ENCODE results near the gene CHERP.
"Not testable (repeated sequence)": the region's sequence is repeated elsewhere in the genome, so short reads cannot be mapped to it uniquely, and the experiment has no call there.

The CHERP gene

GRCh38 chr19:16496613-16496983 is 45.6 kb downstream of the CHERP start:
- peak overlapping the region; percentile 64 for H3K9ac ChIP-seq (ENCODE audit: insufficient read length)
- no peak for DNase-seq (ENCODE audit: low read depth, low spot score)
- no peak for TF ChIP-seq FOXP2 (optimal IDR thresholded peaks at IDR 0.05; ENCODE audit: control extremely low read depth, extremely low read length, insufficient read depth)
- no peak for TF ChIP-seq POLR2AphosphoS5 (IDR thresholded peaks at IDR 0.05; ENCODE audit: borderline replicate concordance, low read depth, low read length)
- no peak for TF ChIP-seq EZH2 (IDR thresholded peaks at IDR 0.05)
- peaks cover 5% of the 10 kb centered on the region; the same call in 1 of the 2 replicates for H3K36me3 ChIP-seq (ENCODE audit: insufficient read depth, low read length)
- peak overlapping the region; percentile 85 for H3K4me3 ChIP-seq
- H3K9me3 ChIP-seq (ENCODE audit: low read depth, low read length), result no peaks in the 10 kb centered on the region
- no peak overlapping the region for H3K27ac ChIP-seq

GRCh38 chr19:16495982-16496612 is 46.1 kb downstream of the CHERP start, which contains the start of the genes C19orf44 and CALR3:
Gene C19orf44, plus strand, starts transcription at chr19:16496394. Its CDS starts 4,399 bp downstream, at chr19:16500793.
Gene CALR3, minus strand, starts transcription at chr19:16496167. Its CDS starts 38 bp downstream, at chr19:16496129.
- no peaks in the 10 kb centered on the region for H3K9me3 ChIP-seq (ENCODE audit: low read depth, low read length)
- peak within 1 kb of the TSS; percentile 78 for H3K9ac ChIP-seq (ENCODE audit: insufficient read length)
- H3K27ac ChIP-seq, result 0 out of 2 replicates have a peak within 1 kb of the TSS, but pooled peaks have one; percentile 50
- no peak for TF ChIP-seq FOXP2 (optimal IDR thresholded peaks at IDR 0.05; ENCODE audit: control extremely low read depth, extremely low read length, insufficient read depth)
- peak; percentile 83 for TF ChIP-seq POLR2AphosphoS5 (IDR thresholded peaks at IDR 0.05; ENCODE audit: borderline replicate concordance, low read depth, low read length)
- peaks cover 5% of the 10 kb centered on the region; the same call in 1 of the 2 replicates for H3K36me3 ChIP-seq (ENCODE audit: insufficient read depth, low read length)
- DNase-seq (ENCODE audit: low read depth, low spot score), result peak; percentile 78
- H3K4me3 ChIP-seq, result peak within 1 kb of the TSS; percentile 85

- not testable (repeated sequence) for H3K27ac ChIP-seq; H3K9me3 ChIP-seq (ENCODE audit: low read depth, low read length); H3K9ac ChIP-seq (ENCODE audit: insufficient read length); H3K4me3 ChIP-seq; H3K36me3 ChIP-seq (ENCODE audit: insufficient read depth, low read length); DNase-seq (ENCODE audit: low read depth, low spot score)
Observed at GRCh38 chr19:16486476-16486875, 55.8 kb downstream of the CHERP start.

- no peak overlapping the region for H3K9ac ChIP-seq (ENCODE audit: insufficient read length)
- TF ChIP-seq EZH2 (IDR thresholded peaks at IDR 0.05), result no peak
- TF ChIP-seq FOXP2 (optimal IDR thresholded peaks at IDR 0.05; ENCODE audit: control extremely low read depth, extremely low read length, insufficient read depth), result no peak
- no peak for TF ChIP-seq POLR2AphosphoS5 (IDR thresholded peaks at IDR 0.05; ENCODE audit: borderline replicate concordance, low read depth, low read length)
Observed at GRCh38 chr19:16482745-16483144, 59.5 kb downstream of the CHERP start.

GRCh38 chr19:16477311-16477710 is 64.9 kb downstream of the CHERP start:
- Histone ChIP-seq H3K9ac (ENCODE audit: insufficient read length) (no peak overlapping the region), H3K9me3 (ENCODE audit: low read depth, low read length) (no peaks in the 10 kb centered on the region), H3K4me3 (no peak overlapping the region), H3K27ac (no peak overlapping the region), H3K36me3 (ENCODE audit: insufficient read depth, low read length) (no peaks in the 10 kb centered on the region)
- TF ChIP-seq FOXP2 (optimal IDR thresholded peaks at IDR 0.05; ENCODE audit: control extremely low read depth, extremely low read length, insufficient read depth) (no peak), POLR2AphosphoS5 (IDR thresholded peaks at IDR 0.05; ENCODE audit: borderline replicate concordance, low read depth, low read length) (no peak), EZH2 (IDR thresholded peaks at IDR 0.05) (no peak)
- DNase-seq (ENCODE audit: low read depth, low spot score), result no peak

More at GRCh38 chr19:16482745-16483144, 59.5 kb downstream of the CHERP start:
- no peak overlapping the region for H3K27ac ChIP-seq
- no peak for DNase-seq (ENCODE audit: low read depth, low spot score)
- H3K4me3 ChIP-seq, result no peak overlapping the region
- no peaks in the 10 kb centered on the region for H3K9me3 ChIP-seq (ENCODE audit: low read depth, low read length)
- no peaks in the 10 kb centered on the region for H3K36me3 ChIP-seq (ENCODE audit: insufficient read depth, low read length)

- TF ChIP-seq EZH2 (IDR thresholded peaks at IDR 0.05) (no peak), FOXP2 (optimal IDR thresholded peaks at IDR 0.05; ENCODE audit: control extremely low read depth, extremely low read length, insufficient read depth) (no peak), POLR2AphosphoS5 (IDR thresholded peaks at IDR 0.05; ENCODE audit: borderline replicate concordance, low read depth, low read length) (no peak)
- no peak overlapping the region for H3K4me3 ChIP-seq
- no peak overlapping the region for H3K27ac ChIP-seq
- DNase-seq (ENCODE audit: low read depth, low spot score), result no peak
- no peaks in the 10 kb centered on the region for H3K9me3 ChIP-seq (ENCODE audit: low read depth, low read length)
- H3K36me3 ChIP-seq (ENCODE audit: insufficient read depth, low read length), result no peaks in the 10 kb centered on the region
- no peak overlapping the region for H3K9ac ChIP-seq (ENCODE audit: insufficient read length)
Observed at GRCh38 chr19:16476401-16476800, 65.8 kb downstream of the CHERP start.

- H3K27ac ChIP-seq, result no peak overlapping the region
- no peaks in the 10 kb centered on the region for H3K36me3 ChIP-seq (ENCODE audit: insufficient read depth, low read length)
- no peak overlapping the region for H3K4me3 ChIP-seq
- TF ChIP-seq FOXP2 (optimal IDR thresholded peaks at IDR 0.05; ENCODE audit: control extremely low read depth, extremely low read length, insufficient read depth) (no peak), EZH2 (IDR thresholded peaks at IDR 0.05) (no peak), POLR2AphosphoS5 (IDR thresholded peaks at IDR 0.05; ENCODE audit: borderline replicate concordance, low read depth, low read length) (no peak)
- no peaks in the 10 kb centered on the region for H3K9me3 ChIP-seq (ENCODE audit: low read depth, low read length)
- H3K9ac ChIP-seq (ENCODE audit: insufficient read length), result no peak overlapping the region
- no peak for DNase-seq (ENCODE audit: low read depth, low spot score)
Observed at GRCh38 chr19:16473875-16474392, 68.3 kb downstream of the CHERP start.

GRCh38 chr19:16472992-16473391 is 69.2 kb downstream of the CHERP start:
- no peak overlapping the region for H3K9ac ChIP-seq (ENCODE audit: insufficient read length)
- no peaks in the 10 kb centered on the region for H3K9me3 ChIP-seq (ENCODE audit: low read depth, low read length)
- TF ChIP-seq POLR2AphosphoS5 (IDR thresholded peaks at IDR 0.05; ENCODE audit: borderline replicate concordance, low read depth, low read length) (no peak), FOXP2 (optimal IDR thresholded peaks at IDR 0.05; ENCODE audit: control extremely low read depth, extremely low read length, insufficient read depth) (no peak), EZH2 (IDR thresholded peaks at IDR 0.05) (no peak)
- DNase-seq (ENCODE audit: low read depth, low spot score), result no peak
- no peak overlapping the region for H3K4me3 ChIP-seq
- H3K36me3 ChIP-seq (ENCODE audit: insufficient read depth, low read length), result no peaks in the 10 kb centered on the region
- H3K27ac ChIP-seq, result no peak overlapping the region

- H3K9ac ChIP-seq (ENCODE audit: insufficient read length); H3K36me3 ChIP-seq (ENCODE audit: insufficient read depth, low read length); H3K9me3 ChIP-seq (ENCODE audit: low read depth, low read length); H3K27ac ChIP-seq; DNase-seq (ENCODE audit: low read depth, low spot score): not testable (repeated sequence)
- H3K4me3 ChIP-seq, result peak overlapping the region; percentile 95
Observed at GRCh38 chr19:16472559-16472899, 69.7 kb downstream of the CHERP start.
